ENCODE data around the gene ZNF700.
A peak's percentile ranks its signal among the peaks of the same experiment; 100 is the strongest.
"Not testable (repeated sequence)": the region's sequence is repeated elsewhere in the genome, so short reads cannot be mapped to it uniquely, and the experiment has no call there.

Gene ZNF700

DNA sequence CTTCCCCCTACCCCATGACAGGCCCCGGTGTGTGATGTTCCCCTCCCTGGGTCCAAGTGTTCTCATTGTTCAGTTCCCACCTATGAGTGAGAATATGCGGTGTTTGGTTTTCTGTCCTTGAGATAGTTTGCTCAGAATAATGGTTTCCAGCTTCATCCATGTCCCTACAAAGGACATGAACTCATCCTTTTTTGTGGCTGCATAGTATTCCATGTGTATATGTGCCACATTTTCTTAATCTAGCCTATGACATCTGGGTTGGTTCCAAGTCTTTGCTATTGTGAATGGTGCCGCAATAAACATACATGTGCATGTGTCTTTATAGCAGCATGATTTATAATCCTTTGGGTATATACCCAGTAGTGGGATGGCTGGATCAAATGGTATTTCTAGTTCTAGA lies 13.5 kb downstream of the ZNF700 start:
- DNase-seq (ENCODE audit: low read depth in 3 of 3): not testable (repeated sequence)

- DNase-seq (ENCODE audit: low read depth in 3 of 3): not testable (repeated sequence)
These were observed 16.5 kb downstream of the ZNF700 start for GRCh38 chr19:11941361-11941887.

GRCh38 chr19:11942008-11942842 lies 17.3 kb downstream of the ZNF700 start:
- no peak for DNase-seq (ENCODE audit: low read depth in 3 of 3)

GRCh38 chr19:11942843-11943108 lies 17.9 kb downstream of the ZNF700 start:
- no peak for DNase-seq (ENCODE audit: low read depth in 3 of 3)

GRCh38 chr19:11944656-11945055 lies 19.7 kb downstream of the ZNF700 start:
- no peak for DNase-seq (ENCODE audit: low read depth in 3 of 3)

- no peak for DNase-seq (ENCODE audit: low read depth in 3 of 3)
These were observed 23.7 kb downstream of the ZNF700 start for GRCh38 chr19:11948646-11949045.

- no peak for DNase-seq (ENCODE audit: low read depth in 3 of 3)
These were observed 24.3 kb downstream of the ZNF700 start for GRCh38 chr19:11949201-11949600.

DNA sequence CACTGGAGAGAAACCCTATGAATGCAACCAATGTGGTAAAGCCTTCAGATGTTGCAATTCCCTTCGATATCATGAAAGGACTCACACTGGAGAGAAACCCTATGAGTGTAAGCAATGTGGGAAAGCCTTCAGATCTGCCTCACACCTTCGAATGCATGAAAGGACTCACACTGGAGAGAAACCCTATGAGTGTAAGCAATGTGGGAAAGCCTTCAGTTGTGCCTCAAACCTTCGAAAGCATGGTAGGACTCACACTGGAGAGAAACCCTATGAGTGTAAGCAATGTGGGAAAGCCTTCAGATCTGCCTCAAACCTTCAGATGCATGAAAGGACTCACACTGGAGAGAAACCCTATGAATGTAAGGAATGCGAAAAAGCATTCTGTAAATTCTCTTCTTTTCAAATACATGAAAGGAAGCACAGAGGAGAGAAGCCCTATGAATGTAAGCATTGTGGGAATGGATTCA lies 24.7 kb downstream of the ZNF700 start:
- DNase-seq (ENCODE audit: low read depth in 3 of 3): not testable (repeated sequence)

DNA sequence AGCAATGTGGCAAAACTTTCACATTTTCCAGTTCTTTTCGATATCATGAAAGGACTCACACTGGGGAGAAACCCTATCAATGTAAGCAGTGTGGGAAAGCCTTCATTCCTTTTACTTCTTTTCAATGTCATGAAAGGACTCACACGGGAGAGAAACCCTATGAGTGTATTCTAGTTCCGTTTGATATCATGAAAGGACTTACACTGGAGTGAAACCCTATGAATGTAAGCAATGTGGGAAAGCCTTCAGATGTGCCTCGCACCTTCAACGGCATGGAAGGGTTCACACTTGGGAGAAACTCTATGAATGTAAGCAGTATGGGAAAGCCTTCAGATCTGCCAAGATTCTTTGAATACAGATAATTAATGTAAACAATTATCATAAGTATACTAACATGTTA lies 25.4 kb downstream of the ZNF700 start:
- no peak for DNase-seq (ENCODE audit: low read depth in 3 of 3)

GRCh38 chr19:11963566-11964355 lies 38.9 kb downstream of the ZNF700 start:
- DNase-seq (ENCODE audit: low read depth in 3 of 3): peak; percentile 46 to 68 (median 50)

- DNase-seq (ENCODE audit: low read depth in 3 of 3): no peak
These were observed 39.6 kb downstream of the ZNF700 start for GRCh38 chr19:11964496-11964857.

DNA sequence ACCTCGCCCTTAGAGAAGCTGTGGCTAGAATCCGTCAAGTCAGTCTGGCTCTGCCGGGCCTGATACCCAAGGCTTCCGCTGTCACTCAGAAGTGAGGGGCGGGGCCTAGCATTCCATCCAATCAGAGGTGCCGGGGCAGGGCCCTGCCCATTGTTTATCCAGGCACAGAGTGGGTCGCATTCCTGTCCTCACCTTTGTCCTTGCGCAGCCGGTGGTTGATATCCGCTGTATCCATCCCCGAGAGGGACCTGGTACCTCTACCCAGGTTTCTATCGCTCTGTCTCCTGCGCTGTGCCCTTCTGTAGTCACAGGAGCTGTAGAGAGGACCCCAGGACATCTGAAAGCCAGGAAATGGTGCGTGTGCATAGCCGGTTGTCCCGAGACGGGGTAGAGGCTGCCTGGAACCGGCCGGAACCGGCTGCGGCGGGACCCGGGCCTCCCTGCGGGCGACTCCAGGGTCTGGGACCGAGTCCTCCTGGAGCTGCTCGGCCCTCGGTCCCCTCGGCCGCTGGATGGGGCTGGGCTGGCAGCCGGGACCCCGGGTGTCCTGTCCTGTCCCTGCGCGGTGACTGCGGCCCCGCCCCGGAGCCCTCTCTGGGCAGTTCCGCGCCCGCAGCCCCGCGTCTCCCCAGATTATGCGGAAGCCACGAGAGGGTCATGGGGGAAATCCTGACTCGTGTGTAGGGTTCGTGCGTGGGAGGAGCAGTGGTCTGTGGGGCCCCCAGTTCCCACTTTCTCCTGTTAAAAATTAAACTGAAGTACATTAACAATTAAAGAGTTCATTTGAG lies 40.1 kb downstream of the ZNF700 start, which contains the start of gene ZNF763:
TSS of gene ZNF763 (plus strand) at position 183 of the 788 bp plus-strand sequence. CDS start at position 352, 169 bp downstream.
- peak; percentile 79 to 83 (median 83) for DNase-seq (ENCODE audit: low read depth in 3 of 3)

GRCh38 chr19:11970174-11970573 lies 45.3 kb downstream of the ZNF700 start:
- DNase-seq (ENCODE audit: low read depth in 3 of 3): no peak

DNA sequence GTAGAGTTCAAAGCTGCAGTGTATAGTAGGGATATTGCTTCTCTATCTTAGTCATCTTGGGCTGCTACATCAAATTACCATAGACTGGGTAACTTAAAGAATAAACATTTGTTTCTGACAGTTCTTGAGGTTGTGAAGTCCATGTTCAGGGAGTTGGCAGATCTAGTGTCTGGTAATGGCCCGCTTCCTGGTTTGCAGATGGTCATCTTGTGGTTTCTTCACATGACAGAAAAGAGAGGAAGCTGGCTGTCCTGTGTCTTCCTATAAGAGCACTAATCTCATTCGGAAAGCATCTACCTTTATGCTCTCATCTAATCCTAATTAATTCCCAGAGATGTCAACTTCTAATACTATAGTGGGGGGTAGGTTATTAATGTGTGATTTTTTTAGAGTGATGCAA lies 46.1 kb downstream of the ZNF700 start:
- no peak for DNase-seq (ENCODE audit: low read depth in 3 of 3)

DNA sequence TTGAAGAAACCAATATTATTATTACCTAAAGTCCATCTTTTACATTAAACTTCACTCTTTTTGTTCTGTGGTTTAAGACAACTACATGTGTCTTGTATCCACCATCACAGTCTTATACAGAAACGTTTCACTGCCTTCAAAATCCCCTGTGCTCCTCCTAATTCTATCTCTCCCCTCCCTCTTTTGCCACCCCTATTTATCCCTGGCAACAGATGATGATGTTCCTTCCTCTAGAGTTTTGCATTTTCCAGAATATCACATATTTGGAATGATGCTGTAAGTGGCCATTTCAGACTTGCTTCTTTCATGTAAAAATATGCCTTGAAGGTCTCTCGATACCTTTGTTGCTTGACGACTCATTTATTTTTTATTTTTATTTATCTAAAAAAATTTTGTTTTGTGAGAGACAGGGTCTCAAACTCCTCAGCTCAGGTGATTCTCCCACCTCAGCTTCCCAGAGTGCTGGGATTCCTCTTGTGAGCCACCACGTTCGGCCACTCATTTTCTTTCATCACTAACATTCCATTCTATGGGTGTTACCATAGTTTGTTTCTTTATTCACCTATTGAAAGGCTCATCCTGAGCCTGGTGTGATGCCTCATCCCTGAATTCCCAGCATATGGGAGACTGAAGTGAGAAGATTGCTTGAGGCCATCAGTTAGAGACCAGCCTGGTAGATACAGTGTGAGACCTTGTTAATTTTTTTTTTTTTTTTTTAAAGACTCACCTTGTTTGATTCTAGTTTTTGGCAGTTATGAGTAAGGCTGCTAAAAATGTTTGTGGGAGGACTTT lies 48.3 kb downstream of the ZNF700 start:
- no peak for DNase-seq (ENCODE audit: low read depth in 3 of 3)

- no peak for DNase-seq (ENCODE audit: low read depth in 3 of 3)
These were observed 53.7 kb downstream of the ZNF700 start for GRCh38 chr19:11978492-11979100.

- DNase-seq (ENCODE audit: low read depth in 3 of 3): no peak
These were observed 54.6 kb downstream of the ZNF700 start for GRCh38 chr19:11979527-11979926.

GRCh38 chr19:11982526-11982925 lies 57.6 kb downstream of the ZNF700 start:
- no peak for DNase-seq (ENCODE audit: low read depth in 3 of 3)

DNA sequence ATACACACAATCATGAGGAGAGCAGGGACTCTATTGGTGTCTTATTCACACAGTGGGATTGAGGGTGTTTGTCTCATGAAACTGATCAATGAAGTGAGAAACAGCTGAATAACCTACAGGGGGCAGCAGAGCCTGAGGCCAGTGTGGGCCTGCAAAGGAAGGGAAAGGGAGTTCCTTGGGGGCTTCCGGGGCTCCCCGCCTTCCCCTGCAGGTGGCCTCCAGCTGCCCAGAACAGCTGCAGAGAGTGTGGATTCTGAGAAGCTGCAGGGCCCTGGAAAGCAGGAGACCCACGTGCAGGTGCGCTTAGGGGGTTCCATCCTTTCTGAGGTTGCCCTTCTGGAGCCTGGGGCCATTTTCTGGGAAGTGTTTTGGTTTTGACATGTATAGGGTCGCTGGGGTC lies 60.1 kb downstream of the ZNF700 start:
- DNase-seq (ENCODE audit: low read depth in 3 of 3): no peak

DNA sequence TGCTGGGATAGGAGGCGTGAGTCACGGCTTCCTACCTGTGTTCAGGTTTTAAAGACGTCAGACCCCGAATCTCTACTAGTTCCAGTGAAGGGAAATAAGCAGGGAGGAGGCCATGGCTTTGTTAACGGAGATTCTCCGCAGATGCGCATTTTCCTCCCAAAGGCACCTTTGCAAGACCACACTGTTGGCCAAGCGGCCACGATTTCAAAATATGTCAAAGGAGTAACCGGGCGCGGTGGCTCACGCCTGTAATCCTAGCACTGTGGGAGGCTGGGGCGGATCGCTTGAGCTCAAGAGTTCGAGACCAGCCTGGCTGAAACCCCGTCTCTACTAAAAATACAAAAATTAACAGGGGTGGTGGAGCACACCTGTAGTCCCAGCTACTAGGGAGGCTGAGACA lies 61.8 kb downstream of the ZNF700 start:
- no peak for DNase-seq (ENCODE audit: low read depth in 3 of 3)

All from stimulated activated CD4-positive, alpha-beta T cell treated with anti-CD3 and anti-CD28 coated beads, TNF-alpha, amount 100 ng/mL, for 48 hours (primary cell).